ENCODE measurements around the gene NPAS3. TPM values are rescaled to one million over a fixed set of nuclear protein-coding genes. Genes with fewer than 3 reads are reported as not detected.

NPAS3 gene
- total and polyA plus RNA-seq, 7 donors: 0.36 to 6.4 (median 4.6) TPM; not detected in 2

DNA sequence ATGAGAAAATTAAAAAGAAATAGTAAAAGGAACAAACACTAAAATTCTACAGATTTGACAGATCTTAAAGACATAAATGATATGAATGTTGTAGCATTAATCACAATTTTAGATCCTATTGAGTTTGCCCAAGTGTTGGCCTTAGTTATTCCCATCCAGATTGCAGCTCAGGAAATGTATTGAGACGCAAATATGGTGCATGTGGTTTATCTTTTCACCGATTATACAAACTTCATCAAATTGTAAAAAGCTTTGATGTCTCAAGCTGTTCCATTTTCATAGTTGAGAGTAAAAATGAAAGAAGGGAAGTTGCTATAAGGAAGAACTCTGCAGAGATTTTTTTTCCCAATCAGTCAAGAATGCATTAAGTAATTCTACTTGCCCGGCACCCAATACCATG lies 683.8 kb downstream of the NPAS3 start:
- Histone ChIP-seq H3K9me3 (peaks cover 0 to 2% (median 0%) of the 10 kb centered on the region in 4 donors), H3K27me3 (no peaks in the 10 kb centered on the region), H3K4me1 (no peaks in the 10 kb centered on the region), H3K27ac (no peak overlapping the region), H3K36me3 (no peaks in the 10 kb centered on the region), H3K4me3 (no peak overlapping the region)
- TF ChIP-seq, protein P1, sequence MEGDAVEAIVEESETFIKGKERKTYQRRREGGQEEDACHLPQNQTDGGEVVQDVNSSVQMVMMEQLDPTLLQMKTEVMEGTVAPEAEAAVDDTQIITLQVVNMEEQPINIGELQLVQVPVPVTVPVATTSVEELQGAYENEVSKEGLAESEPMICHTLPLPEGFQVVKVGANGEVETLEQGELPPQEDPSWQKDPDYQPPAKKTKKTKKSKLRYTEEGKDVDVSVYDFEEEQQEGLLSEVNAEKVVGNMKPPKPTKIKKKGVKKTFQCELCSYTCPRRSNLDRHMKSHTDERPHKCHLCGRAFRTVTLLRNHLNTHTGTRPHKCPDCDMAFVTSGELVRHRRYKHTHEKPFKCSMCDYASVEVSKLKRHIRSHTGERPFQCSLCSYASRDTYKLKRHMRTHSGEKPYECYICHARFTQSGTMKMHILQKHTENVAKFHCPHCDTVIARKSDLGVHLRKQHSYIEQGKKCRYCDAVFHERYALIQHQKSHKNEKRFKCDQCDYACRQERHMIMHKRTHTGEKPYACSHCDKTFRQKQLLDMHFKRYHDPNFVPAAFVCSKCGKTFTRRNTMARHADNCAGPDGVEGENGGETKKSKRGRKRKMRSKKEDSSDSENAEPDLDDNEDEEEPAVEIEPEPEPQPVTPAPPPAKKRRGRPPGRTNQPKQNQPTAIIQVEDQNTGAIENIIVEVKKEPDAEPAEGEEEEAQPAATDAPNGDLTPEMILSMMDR (IDR thresholded peaks at IDR 0.05): no peak
- no peak for TF ChIP-seq POLR2AphosphoS5 (IDR thresholded peaks at IDR 0.05)
- TF ChIP-seq EP300 (IDR thresholded peaks at IDR 0.05): no peak
- no peak for TF ChIP-seq POLR2A (IDR thresholded peaks at IDR 0.05)
- intact Hi-C loops (cut with DNase I): no loop called here
- no peak for DNase-seq
- 87 to 89% methylated on average over 3 of the region's 3 CpGs for WGBS, 2 donors

DNA sequence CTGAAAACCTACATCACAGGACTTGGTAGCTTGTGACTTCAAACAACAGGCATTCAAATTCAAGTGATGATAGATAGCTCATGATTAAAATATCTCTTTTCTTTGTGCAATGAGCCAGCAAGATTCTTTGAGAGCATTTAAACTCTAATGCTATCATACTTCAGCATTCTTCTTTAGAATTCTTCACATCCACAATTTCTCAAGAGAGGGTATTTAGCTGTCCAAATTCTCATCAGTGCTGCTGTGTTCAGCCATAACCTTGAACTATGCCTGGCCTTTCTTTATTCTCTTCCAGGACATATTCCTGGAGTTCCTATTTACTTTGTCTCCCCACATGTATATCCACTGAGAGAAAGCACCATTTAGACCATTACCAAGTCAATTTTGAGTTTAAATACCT lies 691.1 kb downstream of the NPAS3 start:
- no peak for DNase-seq
- Histone ChIP-seq H3K4me1 (no peaks in the 10 kb centered on the region), H3K36me3 (no peaks in the 10 kb centered on the region), H3K27ac (no peak overlapping the region), H3K4me3 (no peak overlapping the region), H3K27me3 (no peaks in the 10 kb centered on the region), H3K9me3 (no peaks in the 10 kb centered on the region)
- intact Hi-C loops (cut with DNase I): no loop called here
- TF ChIP-seq, protein P1 (IDR thresholded peaks at IDR 0.05): no peak

DNA sequence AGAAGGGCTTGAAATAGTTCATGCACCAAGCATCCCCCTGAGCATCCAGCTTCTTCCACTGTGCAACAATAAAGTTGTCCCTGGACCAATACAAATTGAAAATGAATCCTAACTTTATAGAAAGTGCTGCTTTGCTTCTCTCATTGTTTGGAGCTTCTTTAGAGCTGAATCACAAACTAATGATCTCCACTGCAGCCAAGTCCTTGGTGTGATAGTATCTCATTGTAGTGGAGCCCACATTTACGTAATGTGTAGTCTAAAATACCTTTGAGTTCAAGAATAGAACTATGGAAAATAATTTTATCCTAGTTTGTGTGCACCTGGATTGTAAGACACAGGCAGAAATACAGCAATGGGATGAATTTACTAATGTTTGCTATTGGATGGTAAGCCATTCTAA lies 692.3 kb downstream of the NPAS3 start:
- WGBS, 2 donors: 88 to 92% methylated on average over 1 of the region's 1 CpG
- TF ChIP-seq, protein P1 (IDR thresholded peaks at IDR 0.05): no peak
- TF ChIP-seq POLR2AphosphoS5 (IDR thresholded peaks at IDR 0.05): no peak
- no peak for TF ChIP-seq EP300 (IDR thresholded peaks at IDR 0.05)
- no peak for TF ChIP-seq POLR2A (IDR thresholded peaks at IDR 0.05)

DNA sequence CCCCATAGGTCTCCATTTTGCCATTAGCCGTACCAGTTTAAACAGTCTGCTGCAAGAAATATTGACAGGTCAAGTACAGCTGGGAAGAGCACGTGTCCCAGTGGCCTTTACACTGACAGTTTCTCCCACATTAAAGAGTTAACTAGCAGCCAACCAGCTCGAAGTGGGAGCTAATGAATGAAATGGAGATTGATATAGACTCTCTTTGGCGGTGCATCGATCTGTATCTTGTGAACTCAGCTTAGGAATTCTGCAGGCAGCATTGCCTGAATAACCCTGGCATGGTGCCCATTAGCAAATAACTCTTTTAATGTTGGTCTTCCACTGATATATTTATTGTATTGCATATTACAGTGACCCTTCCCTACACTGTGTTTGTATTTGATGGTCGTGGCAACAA lies 692.8 kb downstream of the NPAS3 start:
- Histone ChIP-seq H3K4me1 (no peaks in the 10 kb centered on the region), H3K4me3 (no peak overlapping the region), H3K36me3 (no peaks in the 10 kb centered on the region), H3K27me3 (no peaks in the 10 kb centered on the region), H3K27ac (no peak overlapping the region), H3K9me3 (no peaks in the 10 kb centered on the region)
- 62 to 74% methylated on average over 6 of the region's 6 CpGs for WGBS, 2 donors
- intact Hi-C loops (cut with DNase I): no loop called here
- no peak for TF ChIP-seq POLR2AphosphoS5 (IDR thresholded peaks at IDR 0.05)
- TF ChIP-seq, protein P1 (IDR thresholded peaks at IDR 0.05): no peak
- no peak for TF ChIP-seq EP300 (IDR thresholded peaks at IDR 0.05)
- no peak for TF ChIP-seq POLR2A (IDR thresholded peaks at IDR 0.05)
- DNase-seq: no peak

More for the DNA sequence above, 692.3 kb downstream of the NPAS3 start:
- intact Hi-C loops (cut with DNase I): no loop called here
- Histone ChIP-seq H3K4me1 (no peaks in the 10 kb centered on the region), H3K4me3 (no peak overlapping the region), H3K9me3 (no peaks in the 10 kb centered on the region), H3K27ac (no peak overlapping the region), H3K36me3 (no peaks in the 10 kb centered on the region), H3K27me3 (no peaks in the 10 kb centered on the region)
- DNase-seq: no peak

- H3K27ac ChIP-seq: no peak overlapping the region
- WGBS, 2 donors: 91 to 95% methylated on average over 3 of the region's 3 CpGs
- no peak overlapping the region for H3K4me3 ChIP-seq
- no peaks in the 10 kb centered on the region for H3K4me1 ChIP-seq
- intact Hi-C loops (cut with DNase I): no loop called here
- no peaks in the 10 kb centered on the region for H3K27me3 ChIP-seq
- no peaks in the 10 kb centered on the region for H3K9me3 ChIP-seq
- no peak for DNase-seq
- TF ChIP-seq, protein P1 (IDR thresholded peaks at IDR 0.05): no peak
- TF ChIP-seq POLR2AphosphoS5 (IDR thresholded peaks at IDR 0.05) (no peak), EP300 (IDR thresholded peaks at IDR 0.05) (no peak)
- no peaks in the 10 kb centered on the region for H3K36me3 ChIP-seq
These were observed 696.0 kb downstream of the NPAS3 start for GRCh38 chr14:33634631-33635030.

Measured in sigmoid colon (tissue), 7 donors.